ENCODE results near the gene LCT.
"Not testable (repeated sequence)": the region's sequence is repeated elsewhere in the genome, so short reads cannot be mapped to it uniquely, and the experiment has no call there.

The LCT gene

GRCh38 chr2:135831180-135831812, 5.7 kb downstream of the LCT start:
- no peak for DNase-seq (ENCODE audit: low read depth in 2 of 2)

GRCh38 chr2:135829378-135830135, 7.4 kb downstream of the LCT start:
- no peak for DNase-seq (ENCODE audit: low read depth in 2 of 2)

- DNase-seq (ENCODE audit: low read depth in 2 of 2): no peak
These were observed 10.4 kb downstream of the LCT start for GRCh38 chr2:135826544-135826943.

- DNase-seq (ENCODE audit: low read depth in 2 of 2): no peak
These were observed 11.3 kb downstream of the LCT start for GRCh38 chr2:135825550-135826176.

DNA sequence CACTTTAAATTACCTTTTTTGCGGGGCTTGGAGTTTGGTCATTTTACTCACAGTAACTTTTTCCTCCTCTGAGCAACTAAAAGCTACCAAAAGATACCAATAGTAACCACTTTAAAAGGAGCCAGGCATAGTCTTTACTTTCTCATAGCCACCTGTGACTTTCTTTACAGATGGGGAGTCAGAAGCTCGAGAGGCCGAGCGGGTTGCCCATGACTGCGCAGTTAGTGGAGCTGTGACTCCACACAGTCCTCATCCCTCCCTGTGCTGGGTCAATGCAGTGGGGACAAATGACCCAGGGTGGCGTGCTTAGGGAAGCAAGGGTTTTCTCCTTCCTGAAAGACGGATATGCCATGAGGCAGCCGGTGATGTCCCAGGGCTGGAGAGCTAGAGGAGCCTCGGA, 11.9 kb downstream of the LCT start:
- no peak for DNase-seq (ENCODE audit: low read depth in 2 of 2)

GRCh38 chr2:135822855-135823254, 14.1 kb downstream of the LCT start:
- DNase-seq (ENCODE audit: low read depth in 2 of 2): no peak

DNA sequence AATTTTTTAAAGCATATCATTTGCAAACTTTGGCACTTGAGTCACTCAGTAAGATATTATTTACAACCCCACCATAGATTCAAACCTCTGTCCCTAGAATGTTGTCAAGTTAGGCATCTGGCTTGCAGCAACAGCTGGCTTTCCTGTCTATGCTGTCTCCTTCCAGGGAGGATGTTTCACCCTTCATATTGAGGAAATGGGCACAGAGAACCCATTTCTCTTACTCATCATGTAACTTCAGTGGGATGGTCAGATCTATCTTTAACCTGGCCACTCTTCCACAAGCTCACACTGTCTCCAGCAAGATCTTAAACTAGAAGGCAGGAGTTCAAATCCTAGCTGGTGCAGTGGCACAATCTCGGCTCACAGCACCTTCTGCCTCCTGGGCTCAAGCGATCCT, 15.8 kb downstream of the LCT start:
- DNase-seq (ENCODE audit: low read depth in 2 of 2): no peak

DNA sequence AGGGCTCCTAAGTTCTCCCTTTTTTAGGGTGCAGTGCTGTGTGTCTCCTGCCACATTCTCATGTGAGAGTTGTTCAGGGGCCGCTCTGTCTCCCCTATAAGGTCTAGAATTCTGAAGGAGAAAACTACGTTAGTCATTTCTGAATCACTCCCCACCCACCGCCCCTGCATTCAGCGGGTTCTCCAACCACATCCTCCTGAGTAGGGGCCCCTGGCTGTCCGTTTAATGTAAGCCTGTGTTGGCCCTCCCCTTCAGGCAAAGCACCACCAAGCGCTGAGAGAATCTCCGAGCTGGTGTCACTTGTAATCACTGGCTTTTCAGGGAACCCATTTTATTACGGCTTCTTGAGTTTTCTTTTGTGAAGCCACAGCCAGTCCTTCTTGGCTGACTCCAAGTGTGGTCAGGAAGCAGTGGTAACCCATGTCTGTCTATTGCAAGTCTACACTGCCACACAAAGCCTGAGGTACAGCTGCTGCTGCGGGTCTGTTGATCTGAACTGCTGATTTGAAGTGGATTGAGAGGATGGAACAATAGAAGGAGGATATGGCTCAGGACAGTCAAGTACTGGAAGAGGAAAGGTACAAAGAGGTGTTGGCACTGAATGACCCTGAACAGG, 16.9 kb downstream of the LCT start:
- DNase-seq (ENCODE audit: low read depth in 2 of 2): peak; percentile 87 to 88

DNA sequence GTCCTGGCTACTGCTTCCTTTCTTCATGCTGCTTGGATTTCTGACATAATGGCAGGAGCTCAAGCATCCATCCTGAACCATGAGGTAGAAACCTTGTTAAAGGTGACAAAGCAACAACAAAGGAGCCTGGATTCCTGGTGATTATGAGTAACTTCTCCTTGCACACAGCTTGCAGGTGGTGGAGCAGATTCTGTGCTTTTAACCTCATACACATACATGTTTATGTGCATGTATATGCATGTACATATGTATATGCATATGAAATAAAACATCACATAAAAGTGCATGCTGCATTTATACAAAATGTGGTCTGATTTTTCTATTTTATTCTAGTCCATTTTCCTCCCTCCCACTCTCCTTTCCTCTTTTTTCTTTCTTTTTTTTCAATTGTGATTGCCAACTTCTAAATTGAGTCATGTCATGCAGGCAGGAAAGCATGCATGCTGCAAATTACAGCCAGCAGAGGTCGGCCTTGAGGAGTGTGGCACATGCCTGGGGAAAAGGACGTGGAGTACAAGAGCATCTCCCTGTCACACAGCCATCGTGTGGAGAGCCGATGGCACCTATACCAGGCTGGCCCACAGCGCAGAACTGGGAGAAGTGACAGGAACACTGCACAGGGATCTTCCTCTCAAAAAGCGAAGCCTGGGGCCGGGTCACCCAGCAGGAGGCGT, 17.9 kb downstream of the LCT start:
- peak; percentile 38 to 50 for DNase-seq (ENCODE audit: low read depth in 2 of 2)

DNA sequence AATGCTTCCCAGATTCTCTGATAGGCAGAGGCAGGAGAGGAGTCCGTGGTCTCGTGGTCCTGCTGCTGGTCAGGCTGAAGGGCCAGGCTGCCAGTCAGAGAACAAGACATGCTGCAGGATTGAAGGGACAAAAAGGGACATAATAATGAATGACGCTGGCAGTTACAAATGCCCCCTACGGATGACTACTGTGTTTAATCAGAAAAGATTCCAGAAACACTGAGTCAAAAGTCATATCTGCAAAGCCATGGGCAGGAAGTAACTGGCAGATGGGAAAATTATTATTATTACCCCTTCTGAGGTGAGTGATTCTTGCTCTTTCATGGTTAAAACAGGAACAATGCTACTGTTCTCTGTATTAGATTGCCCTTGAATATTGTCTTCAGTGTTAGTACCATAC, 19.0 kb downstream of the LCT start:
- DNase-seq (ENCODE audit: low read depth in 2 of 2): no peak

DNA sequence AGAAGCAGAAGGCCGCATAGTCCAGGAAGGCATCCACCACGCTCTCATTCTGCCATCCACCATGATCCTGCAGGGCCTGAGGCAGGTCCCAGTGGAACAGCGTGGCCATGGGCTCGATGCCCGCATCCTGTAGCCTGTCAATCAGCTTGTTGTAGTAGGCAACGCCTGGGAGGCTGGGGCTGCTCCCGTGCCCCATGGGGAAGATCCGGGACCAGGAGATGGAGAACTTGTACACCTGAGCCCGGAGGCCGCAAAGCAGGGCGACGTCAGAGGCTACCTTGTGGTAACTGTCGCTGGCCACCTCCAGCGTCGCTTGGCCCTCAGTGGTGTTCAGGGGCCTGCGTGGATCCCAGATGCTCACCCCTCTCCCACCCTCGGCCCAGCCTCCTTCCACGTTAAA, 19.5 kb downstream of the LCT start:
- no peak for DNase-seq (ENCODE audit: low read depth in 2 of 2)

- DNase-seq (ENCODE audit: low read depth in 2 of 2): no peak
These were observed 21.7 kb downstream of the LCT start for GRCh38 chr2:135815269-135815668.

DNA sequence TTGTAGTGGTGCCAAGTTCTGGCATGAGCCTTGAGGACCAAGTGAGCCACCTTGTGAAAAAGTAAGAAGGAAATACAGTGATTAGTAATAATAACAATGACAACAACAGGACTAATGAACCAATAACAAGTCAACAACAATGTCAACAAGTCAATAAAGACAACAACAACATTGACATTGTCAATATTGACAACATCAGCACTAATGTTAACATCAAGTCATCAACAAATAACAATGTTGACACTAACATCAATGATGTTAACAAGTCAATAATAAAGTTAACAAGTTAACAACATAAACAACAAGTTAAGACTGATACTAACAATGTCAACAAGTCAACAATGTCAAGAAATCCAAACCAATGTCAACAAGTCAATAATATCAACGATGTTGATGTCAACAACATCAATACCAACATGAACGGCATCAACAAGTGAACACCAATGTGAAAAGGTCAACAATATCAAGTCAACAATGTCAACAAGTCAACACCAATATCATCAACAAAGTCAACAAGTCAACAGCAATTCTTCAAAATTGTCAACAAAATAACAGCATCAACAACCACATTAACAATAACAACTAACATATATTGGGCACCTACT, 24.0 kb downstream of the LCT start:
- no peak for DNase-seq (ENCODE audit: low read depth in 2 of 2)

- DNase-seq (ENCODE audit: low read depth in 2 of 2): not testable (repeated sequence)
These were observed 29.1 kb downstream of the LCT start for GRCh38 chr2:135807874-135808273.

- no peak for DNase-seq (ENCODE audit: low read depth in 2 of 2)
These were observed 33.7 kb downstream of the LCT start for GRCh38 chr2:135803278-135803677.

DNA sequence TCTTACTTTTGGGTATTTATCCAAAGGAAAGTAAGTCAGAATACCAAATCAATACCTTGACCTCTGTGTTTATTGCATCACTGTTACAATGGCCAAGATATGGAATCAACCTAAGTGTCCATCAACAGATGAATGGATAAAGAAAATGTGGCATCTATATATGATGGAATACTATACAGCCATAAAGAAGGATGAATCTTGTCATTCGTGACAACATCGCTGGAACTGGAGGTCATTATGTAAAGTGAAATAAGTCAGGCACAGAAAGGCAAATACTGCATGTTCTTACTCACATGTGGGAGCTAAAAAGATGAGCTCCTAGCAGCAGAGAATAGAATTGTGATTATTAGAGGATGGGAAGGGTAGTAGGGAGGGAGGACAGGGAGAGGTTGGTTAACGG, 34.6 kb downstream of the LCT start:
- DNase-seq (ENCODE audit: low read depth in 2 of 2): no peak

- no peak for DNase-seq (ENCODE audit: low read depth in 2 of 2)
These were observed 36.2 kb downstream of the LCT start for GRCh38 chr2:135800513-135801460.

- DNase-seq (ENCODE audit: low read depth in 2 of 2): no peak
These were observed 37.2 kb downstream of the LCT start for GRCh38 chr2:135799738-135800137.

GRCh38 chr2:135798762-135799161, 38.2 kb downstream of the LCT start:
- no peak for DNase-seq (ENCODE audit: low read depth in 2 of 2)

GRCh38 chr2:135798275-135798705, 38.7 kb downstream of the LCT start:
- no peak for DNase-seq (ENCODE audit: low read depth in 2 of 2)
